HG03280 (cell line): ENCODE results near the gene NCBP2.
A peak's percentile ranks its signal among the peaks of the same experiment; 100 is the strongest.
"Not testable (repeated sequence)": the region's sequence is repeated elsewhere in the genome, so short reads cannot be mapped to it uniquely, and the experiment has no call there.

Experiments
- ATAC-seq: cut with Tn5 transposase; IDR thresholded peaks from one replicate; pipeline ENCODE4 v1.9.1; 2021; ENCODE audit warnings: mild to moderate bottlenecking, moderate library complexity; ENCODE audit not compliant: unreplicated experiment

NCBP2 gene

GRCh38 chr3:196968233-196969133 is 26.2 kb upstream of the NCBP2 start, which contains the start of gene PIGZ:
TSS of gene PIGZ (minus strand) at chr3:196968833. CDS start at chr3:196952031, 16,802 bp downstream.
- peak; percentile 66 for ATAC-seq

DNA sequence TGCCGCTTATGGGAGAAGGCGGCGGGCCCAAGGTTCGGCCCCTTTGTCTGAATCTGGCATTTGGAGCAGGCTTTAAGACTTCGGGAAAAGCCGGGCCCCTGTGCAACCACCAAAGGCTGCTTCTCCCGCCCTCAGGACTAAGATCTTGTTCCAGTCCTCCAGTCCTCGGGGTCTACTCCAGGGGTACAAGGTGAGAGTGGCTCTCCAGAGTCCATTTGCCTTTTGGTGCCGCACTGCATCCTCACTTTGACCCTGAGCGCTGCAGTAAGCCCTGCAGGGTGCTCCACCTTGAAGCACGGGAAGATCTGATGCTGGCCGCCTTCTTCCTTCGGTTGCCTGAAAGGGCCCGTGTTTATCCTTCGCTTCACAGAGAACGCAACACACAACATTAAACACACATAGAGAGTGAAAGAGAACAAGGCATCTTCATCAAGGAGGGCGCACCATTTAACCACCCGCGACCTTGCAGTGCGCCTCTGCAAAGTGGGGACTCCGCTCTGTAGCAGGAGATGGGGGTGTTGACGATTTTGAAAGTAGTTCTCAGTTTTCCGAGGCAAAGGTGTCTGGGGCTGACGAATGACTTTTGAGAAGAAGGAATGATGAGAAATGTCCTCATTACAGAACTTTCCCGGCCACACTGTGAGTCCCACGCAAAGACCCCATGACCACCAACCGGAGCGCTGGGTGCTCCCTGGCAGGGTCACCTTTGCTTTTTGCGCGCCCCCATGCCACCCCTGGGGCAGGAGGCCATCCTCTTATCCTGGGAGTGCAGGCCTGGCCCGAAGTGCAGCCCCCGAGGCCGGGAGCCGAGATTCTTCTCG is 25.3 kb upstream of the NCBP2 start:
- no peak for ATAC-seq

DNA sequence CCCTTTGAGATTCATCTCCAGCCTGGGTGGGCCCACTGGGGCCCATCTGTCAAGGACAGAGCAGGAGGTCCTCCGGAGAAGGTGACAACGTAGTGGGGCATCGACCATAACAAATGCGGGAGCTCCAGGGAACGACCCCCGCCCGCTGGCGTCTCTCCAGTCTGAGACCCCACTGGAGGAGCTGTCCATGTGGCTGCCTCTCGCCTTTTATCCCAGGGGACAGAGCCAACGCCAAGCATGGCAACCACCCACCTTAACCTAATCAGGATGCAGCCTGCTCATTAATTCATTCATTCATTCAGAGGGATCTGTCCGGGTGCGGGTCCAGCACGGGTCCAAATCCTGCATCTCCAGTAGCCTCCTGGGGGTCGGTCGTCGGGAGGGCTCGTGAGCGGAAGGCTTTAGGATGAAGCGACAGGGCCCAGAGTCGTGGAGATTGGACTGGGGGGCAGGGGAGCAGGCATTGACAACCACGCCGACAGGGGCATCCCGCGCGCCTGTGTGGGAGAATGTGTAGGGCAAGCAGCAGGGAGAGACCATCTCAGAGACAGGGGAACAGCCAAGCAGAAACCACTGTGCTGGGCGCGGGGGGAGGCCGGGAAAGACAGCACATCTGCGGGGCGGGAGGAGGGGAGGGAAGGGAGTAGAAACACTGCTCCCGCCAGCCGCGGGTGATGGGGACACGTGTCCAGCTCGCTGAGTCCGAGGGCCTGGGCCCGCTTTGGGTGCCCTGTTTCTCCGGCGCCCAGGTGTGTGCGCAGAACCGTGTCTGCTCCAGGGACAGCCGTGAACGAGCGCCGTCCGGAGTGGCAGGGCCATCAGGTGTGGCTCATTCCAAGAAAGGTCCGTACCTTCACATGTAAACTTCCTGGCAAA is 24.4 kb upstream of the NCBP2 start:
- no peak for ATAC-seq

DNA sequence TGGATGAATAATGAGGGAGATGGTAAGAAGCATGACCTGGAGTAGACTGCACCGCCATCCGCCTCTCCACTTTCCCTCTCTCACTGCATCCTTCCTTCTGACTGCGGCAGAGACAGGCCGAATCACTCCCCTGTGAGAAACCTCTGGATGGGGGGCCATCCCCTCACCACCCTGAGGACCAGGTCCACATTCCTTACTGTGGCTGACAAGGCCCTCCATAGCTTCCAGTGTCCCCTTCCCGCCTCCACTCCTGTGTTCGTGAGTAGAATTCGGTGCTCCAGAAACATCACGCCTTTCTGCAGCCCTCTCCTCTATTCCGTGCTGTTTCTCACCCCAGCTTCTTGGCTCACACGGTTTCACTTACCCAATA is 23.5 kb upstream of the NCBP2 start:
- no peak for ATAC-seq

GRCh38 chr3:196965112-196965803 is 22.9 kb upstream of the NCBP2 start:
- ATAC-seq = no peak

DNA sequence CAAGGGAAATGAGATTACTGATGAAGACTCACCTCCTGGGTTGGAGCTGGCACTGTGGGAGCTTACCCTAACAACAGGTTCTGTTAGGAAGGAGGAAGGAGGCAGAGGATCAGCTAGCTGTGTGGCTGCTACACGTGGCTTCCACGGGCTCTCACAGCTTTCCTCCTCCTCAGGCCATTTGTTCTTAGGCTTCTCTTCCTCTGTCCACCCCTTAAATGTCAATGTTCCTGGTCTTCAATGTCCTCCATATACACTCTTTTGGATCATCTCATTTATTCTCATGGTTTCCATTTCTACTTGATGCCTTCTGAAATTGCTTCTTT is 21.3 kb upstream of the NCBP2 start:
- no peak for ATAC-seq

- ATAC-seq = no peak
Observed at GRCh38 chr3:196962930-196963630, 20.8 kb upstream of the NCBP2 start.

GRCh38 chr3:196962108-196962929 is 20.0 kb upstream of the NCBP2 start:
- no peak for ATAC-seq

DNA sequence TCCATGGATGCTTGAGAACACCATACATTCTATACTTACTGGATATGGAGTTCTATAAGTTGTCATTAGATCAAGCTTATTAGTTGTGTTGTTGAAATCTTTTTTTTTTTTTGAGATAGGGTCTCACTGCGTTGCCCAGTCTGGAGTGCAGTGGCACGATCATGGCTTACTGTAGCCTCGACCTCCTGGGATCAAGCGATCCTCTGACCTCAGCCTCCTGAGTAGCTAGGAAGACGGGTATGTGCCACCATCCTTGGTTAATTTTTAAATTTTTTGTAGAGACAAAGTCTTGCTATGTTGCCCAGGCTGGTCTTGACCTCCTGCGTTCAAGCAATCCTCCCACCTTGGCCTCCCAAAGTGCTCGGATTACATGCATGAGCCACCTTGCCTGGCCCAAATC is 12.5 kb upstream of the NCBP2 start:
- no peak for ATAC-seq

GRCh38 chr3:196951371-196951770 is 9.0 kb upstream of the NCBP2 start:
- ATAC-seq = no peak

DNA sequence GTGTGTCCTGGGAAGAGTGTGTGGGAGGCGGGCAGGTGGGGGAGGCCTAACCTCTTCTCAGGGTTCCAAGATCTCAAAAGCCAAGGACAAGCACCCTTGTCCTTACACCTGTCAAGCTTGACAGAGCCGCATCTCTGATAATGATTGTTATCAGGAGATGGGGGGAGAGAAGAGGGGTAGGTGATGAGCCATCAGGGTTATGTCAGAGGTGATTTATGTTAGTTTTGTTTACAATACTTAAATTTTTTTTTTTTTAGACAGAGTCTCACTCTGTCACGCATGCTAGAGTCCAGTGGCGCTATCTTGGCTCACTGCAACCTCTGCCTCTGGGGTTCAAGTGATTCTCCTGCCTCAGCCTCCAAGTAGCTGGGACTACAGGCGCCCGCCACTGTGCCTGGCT is 7.4 kb upstream of the NCBP2 start:
- ATAC-seq = no peak

GRCh38 chr3:196949285-196949619 is 6.9 kb upstream of the NCBP2 start:
- no peak for ATAC-seq

DNA sequence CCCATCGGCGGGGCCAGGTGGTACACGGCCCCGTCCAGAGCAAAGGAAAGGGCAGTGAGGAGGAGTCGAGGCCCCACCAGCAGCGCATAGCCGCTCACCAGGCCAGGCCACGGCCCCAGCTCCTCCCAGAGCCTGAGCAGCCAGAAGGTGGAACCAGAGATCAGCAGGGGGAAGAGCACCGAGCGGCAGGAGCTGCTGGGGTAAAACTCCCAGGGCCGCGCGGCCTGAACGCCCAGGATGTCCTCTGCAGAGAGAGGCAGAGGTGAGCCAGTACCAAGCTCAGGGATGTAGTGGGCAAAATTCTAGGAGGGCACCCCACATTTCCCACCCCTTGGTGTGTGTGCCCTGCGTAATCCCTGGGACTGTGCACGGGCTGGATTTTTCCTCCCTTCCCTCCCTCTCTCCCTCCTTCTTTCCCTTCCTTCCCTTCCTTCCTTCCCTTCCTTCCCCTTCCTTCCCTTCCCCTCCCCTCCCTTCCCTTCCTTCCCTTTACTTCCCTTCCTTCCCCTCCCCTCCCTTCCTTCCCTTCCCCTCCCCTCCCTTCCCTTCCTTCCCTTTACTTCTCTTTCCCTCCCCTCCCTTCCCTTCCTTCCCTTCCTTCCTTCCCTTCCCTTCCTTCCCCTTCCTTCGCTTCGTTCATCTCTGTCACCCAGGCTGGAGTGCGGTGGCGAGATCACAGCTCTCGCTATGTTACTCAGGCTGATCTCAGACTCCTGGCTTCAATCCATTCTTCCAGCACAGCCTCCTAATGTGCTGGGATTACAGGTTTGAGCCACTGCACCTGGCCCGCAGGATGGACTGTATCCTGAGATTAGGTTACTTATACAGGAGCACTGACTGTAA is 6.3 kb upstream of the NCBP2 start:
- no peak for ATAC-seq

DNA sequence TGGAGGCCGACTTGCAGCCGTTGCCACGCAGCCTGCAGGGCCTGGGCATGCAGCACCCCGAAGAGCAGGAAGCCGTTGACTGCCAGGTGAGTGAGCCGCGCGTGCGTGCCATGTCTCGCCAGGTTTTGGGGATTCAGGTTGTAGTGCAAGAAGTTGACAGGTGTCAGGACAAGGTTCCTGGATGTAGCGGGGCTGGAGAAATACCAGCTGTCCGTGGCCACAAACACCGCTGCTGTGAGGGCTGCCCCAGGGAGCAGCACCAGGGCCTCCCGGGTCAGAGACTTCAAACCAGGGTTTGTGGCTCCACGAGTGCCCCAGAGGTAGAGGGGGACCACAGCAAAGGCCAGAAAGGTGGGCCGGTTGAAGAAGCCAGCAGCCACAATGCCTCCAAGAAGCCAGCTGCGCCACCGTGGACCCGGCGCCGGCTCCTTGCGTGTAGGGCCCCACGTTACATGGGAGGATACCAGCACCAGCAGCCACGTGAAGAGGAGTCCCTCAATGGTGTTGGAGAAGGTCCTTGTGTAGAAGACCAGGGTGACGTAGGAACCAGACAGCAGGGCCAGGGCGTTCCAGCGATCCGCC is 5.6 kb upstream of the NCBP2 start:
- no peak for ATAC-seq

DNA sequence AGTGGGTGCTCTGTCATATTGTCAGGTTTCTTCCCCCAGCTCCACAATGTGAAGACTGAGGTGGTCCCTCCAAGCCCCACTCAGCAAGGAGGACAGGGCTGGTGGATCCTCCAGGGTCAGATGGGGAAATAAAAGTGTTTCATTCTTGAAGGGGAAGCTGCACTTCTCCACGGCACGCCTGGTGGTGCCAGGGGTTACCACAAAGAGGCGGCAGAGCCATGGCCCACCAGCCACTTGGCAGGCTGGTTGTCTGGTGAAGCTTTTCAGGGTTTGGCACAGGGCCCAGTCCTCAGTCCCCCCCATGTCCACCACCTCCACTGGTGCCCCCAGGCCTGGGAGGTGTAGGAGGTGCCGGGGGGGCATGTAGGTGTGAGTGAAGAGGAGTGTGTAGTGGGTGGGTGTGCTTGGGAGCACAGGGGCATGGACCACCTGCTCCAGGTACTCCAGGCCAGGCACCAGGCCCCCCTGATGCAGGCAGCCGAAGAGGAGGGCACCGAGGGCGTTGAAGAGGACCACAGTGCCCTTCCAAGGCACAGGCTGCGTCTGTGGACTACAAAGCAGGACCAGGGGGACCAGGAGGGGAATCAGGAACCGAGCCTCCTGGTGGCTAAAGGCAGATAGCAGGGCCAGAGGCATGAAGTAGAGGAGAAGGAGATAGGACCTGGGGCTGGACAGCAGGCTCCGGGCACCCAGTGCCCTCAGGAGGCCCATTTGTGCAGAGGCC is 5.0 kb upstream of the NCBP2 start:
- no peak for ATAC-seq

DNA sequence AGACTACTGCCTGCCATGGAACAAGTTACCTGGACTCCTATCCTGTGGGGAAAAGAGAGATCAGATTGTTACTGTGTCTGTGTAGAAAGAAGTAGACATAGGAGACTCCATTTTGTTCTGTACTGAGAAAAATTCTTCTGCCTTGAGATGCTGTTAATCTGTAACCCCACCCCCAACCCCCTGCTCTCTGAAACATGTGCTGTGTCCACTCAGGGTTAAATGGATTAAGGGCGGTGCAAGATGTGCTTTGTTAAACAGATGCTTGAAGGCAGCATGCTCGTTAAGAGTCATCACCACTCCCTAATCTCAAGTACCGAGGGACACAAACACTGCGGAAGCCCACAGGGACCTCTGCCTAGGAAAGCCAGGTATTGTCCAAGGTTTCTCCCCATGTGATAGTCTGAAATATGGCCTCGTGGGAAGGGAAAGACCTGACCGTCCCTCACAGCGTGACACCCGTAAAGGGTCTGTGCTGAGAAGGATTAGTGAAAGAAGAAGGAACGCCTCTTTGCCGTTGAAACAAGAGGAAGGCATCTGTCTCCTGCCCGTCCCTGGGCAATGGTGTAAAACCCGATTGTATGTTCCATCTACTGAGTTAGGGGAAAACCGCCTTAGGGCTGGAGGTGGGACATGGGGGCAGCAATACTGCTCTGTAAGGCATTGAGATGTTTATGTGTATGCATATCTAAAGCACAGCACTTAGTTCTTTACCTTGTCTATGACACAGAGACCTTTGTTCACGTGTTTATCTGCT is 1.9 kb upstream of the NCBP2 start:
- not testable (repeated sequence) for ATAC-seq

DNA sequence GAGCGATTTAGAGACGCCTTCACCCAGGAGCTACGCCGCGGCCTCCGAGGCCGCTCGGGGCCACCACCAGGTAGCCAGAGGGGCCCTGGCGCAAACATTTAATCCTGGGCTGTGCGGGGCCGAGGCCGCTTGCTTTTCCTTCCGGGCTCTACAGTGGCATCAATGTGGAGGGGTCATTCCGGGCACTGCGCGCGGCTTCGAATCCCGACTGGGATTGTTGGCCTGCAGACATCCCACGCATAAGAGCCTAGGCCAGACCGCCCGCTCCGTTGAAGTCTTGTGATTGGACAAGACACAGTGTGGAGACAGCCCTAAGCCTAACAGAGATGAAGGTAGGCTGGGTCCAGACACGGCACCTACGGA is 568 bp upstream of the NCBP2 start:
- peak; percentile 4 for ATAC-seq
